Kidney (tissue), 14 donors: ENCODE data around the gene TUT7. TPM values are rescaled to one million over a fixed set of nuclear protein-coding genes. Genes with fewer than 3 reads are reported as not detected.

Source experiments
- DNase-seq, 5 donors: peaks; one replicate each; pipeline ENCODE4 v3.0.0-alpha.2; 2013 to 2020
- FAIRE-seq: peaks from 2 replicates; lab custom pipeline; 2012; peaks lifted over from hg19 to GRCh38; lab: Jason Lieb, UNC
- H3K27ac ChIP-seq, 2 donors: one replicate each; pipeline ENCODE4 v1.7.0; 2013; ENCODE audit warnings: low read depth in 2 of 2, low read length in 2 of 2, inconsistent platforms in 1 of 2
- H3K27me3 ChIP-seq: one replicate; pipeline ENCODE4 v1.7.1; 2013; ENCODE audit warnings: low read length, inconsistent platforms; ENCODE audit not compliant: control insufficient read depth, insufficient read depth
- H3K36me3 ChIP-seq, 3 donors: one replicate each; pipeline versions ENCODE4 v1.7.0 to v1.7.1; 2013; ENCODE audit warnings: low read length in 3 of 3, control low read depth in 1 of 3, inconsistent platforms in 1 of 3; ENCODE audit not compliant: insufficient read depth in 3 of 3, control insufficient read depth in 2 of 3
- H3K4me1 ChIP-seq, 3 donors: one replicate each; pipeline versions ENCODE4 v1.7.0 to v1.7.1; 2013; ENCODE audit warnings: low read length in 3 of 3, inconsistent platforms in 1 of 3, low read depth in 1 of 3; ENCODE audit not compliant: control insufficient read depth in 2 of 3, insufficient read depth in 2 of 3
- H3K4me3 ChIP-seq, 3 donors: one replicate each; pipeline versions ENCODE4 v1.7.0 to v1.8.1; 2013; ENCODE audit warnings: low read length in 3 of 3, control low read depth in 1 of 3, inconsistent platforms in 1 of 3
- H3K9ac ChIP-seq, 3 donors: one replicate each; pipeline versions ENCODE4 v1.7.0 to v1.7.1; 2013; ENCODE audit warnings: low read length in 3 of 3, control low read depth in 1 of 3, inconsistent platforms in 1 of 3
- H3K9me3 ChIP-seq, 3 donors: one replicate each; pipeline versions ENCODE4 v1.7.0 to v1.7.1; 2013; ENCODE audit warnings: low read length in 3 of 3, control low read depth in 1 of 3, inconsistent platforms in 1 of 3; ENCODE audit not compliant: control insufficient read depth in 2 of 3, insufficient read depth in 1 of 3
- CTCF ChIP-seq: IDR thresholded peaks from 3 replicates; pipeline ENCODE4 v1.5.1; 2012; ENCODE audit warnings: mild to moderate bottlenecking, moderate library complexity, borderline replicate concordance; ENCODE audit not compliant: insufficient read depth; ENCODE audit errors: extremely low read depth
- intact Hi-C: fragments of 100-400 bp; cut with DNase I; formaldehyde crosslinking; loops from one replicate; pipeline ENCODE4 v1.11.1; 2022
- polyA plus RNA-seq: library from polyadenylated mRNA; stranded (reverse); fragments of 350-450 nt; fragmentation: Illumina TruSeq; extraction: RNeasy Lipid Tissue Mini Kit (QIAGEN cat#74804); gene quantifications from one replicate; pipeline ENCODE4 v1.2.3, GENCODE V29; 2014; ENCODE audit warnings: low read depth, low replicate concordance; ENCODE audit not compliant: insufficient read depth
- total RNA-seq: library from RNA; stranded (reverse); fragmentation: NEBNext Ultra II Directional; extraction: Animal tissue kit (Norgen Biotek cat#: 25700); gene quantifications from one replicate; pipeline ENCODE4 v1.2.1, GENCODE V29; 2021
- donor health status: control.
- donor health status: control.
- donor health status: control.
- donor health status: control.
- donor health status: control.
- donor health status: DM: yes; HTN: yes; CAD: no.
- donor health status: Normal renal cell carcinoma (clear cell type).

Gene TUT7
- total and polyA plus RNA-seq, 2 donors from 2014 or later: 6.6 to 26.0 TPM

GRCh38 chr9:86262492-86262891 lies 91.7 kb downstream of the TUT7 start:
- no peak overlapping the region for H3K27ac ChIP-seq
- H3K9ac ChIP-seq: no peak overlapping the region
- H3K9me3 ChIP-seq: no peaks in the 10 kb centered on the region
- DNase-seq (no peak), FAIRE-seq (no peak)
- H3K27me3 ChIP-seq: no peaks in the 10 kb centered on the region
- H3K4me1 ChIP-seq: peaks cover 0 to 3% (median 0%) of the 10 kb centered on the region in 3 donors
- TF ChIP-seq CTCF: no peak
- intact Hi-C loops: no loop called here
- no peak overlapping the region for H3K4me3 ChIP-seq
- peaks cover 0 to 16% (median 11%) of the 10 kb centered on the region in 3 donors for H3K36me3 ChIP-seq

GRCh38 chr9:86259557-86259956 lies 94.7 kb downstream of the TUT7 start, which contains the start of gene C9orf153:
TSS of gene C9orf153 (minus strand) at chr9:86259657. CDS start at chr9:86229603, 30,054 bp downstream.
- Histone ChIP-seq H3K4me3 (no peak within 1 kb of the TSS), H3K36me3 (peaks cover 0 to 16% (median 11%) of the 10 kb centered on the region in 3 donors), H3K27me3 (no peaks in the 10 kb centered on the region), H3K27ac (no peak within 1 kb of the TSS), H3K9ac (no peak within 1 kb of the TSS), H3K4me1 (peaks cover 0 to 3% (median 0%) of the 10 kb centered on the region in 3 donors), H3K9me3 (no peaks in the 10 kb centered on the region)
- FAIRE-seq (no peak), DNase-seq (no peak)
- intact Hi-C loops: no loop called here
- TF ChIP-seq CTCF: no peak

GRCh38 chr9:86257391-86257790 lies 96.8 kb downstream of the TUT7 start:
- TF ChIP-seq CTCF: no peak
- no peak for FAIRE-seq
- no peak for DNase-seq
- Histone ChIP-seq H3K27me3 (no peaks in the 10 kb centered on the region), H3K27ac (no peak overlapping the region), H3K36me3 (no peaks in the 10 kb centered on the region), H3K9ac (no peak overlapping the region), H3K4me3 (no peak overlapping the region), H3K4me1 (no peaks in the 10 kb centered on the region), H3K9me3 (peaks cover 0 to 7% (median 0%) of the 10 kb centered on the region in 3 donors)
- intact Hi-C loops: no loop called here

GRCh38 chr9:86256653-86257052 lies 97.6 kb downstream of the TUT7 start:
- DNase-seq (no peak), FAIRE-seq (no peak)
- Histone ChIP-seq H3K9ac (no peak overlapping the region), H3K4me1 (no peaks in the 10 kb centered on the region), H3K4me3 (no peak overlapping the region), H3K27ac (no peak overlapping the region), H3K9me3 (peaks cover 0 to 7% (median 0%) of the 10 kb centered on the region in 3 donors), H3K36me3 (no peaks in the 10 kb centered on the region), H3K27me3 (no peaks in the 10 kb centered on the region)
- TF ChIP-seq CTCF: no peak
- intact Hi-C loops: no loop called here
